ENCODE data around the gene LMAN2L. TPM values are rescaled to one million over a fixed set of nuclear protein-coding genes. Genes with fewer than 3 reads are reported as not detected.

LMAN2L gene
- total RNA-seq, 4 donors from 2014 or later = 18.1 to 22.9 (median 21.5) TPM

- H3K4me1 ChIP-seq = no peaks in the 10 kb centered on the region
- H3K27ac ChIP-seq = no peak overlapping the region
- no peaks in the 10 kb centered on the region for H3K27me3 ChIP-seq
- TF ChIP-seq CTCF (IDR thresholded peaks at IDR 0.05) (no peak), EP300 (IDR thresholded peaks at IDR 0.05) (no peak), POLR2A (IDR thresholded peaks at IDR 0.05) (no peak), POLR2AphosphoS5 (IDR thresholded peaks at IDR 0.05) (no peak)
- H3K36me3 ChIP-seq = peaks cover 0 to 44% of the 10 kb centered on the region in 2 donors
- no peak for ATAC-seq
- H3K4me3 ChIP-seq = no peak overlapping the region
- 88 to 93% methylated on average over 3 of the region's 9 CpGs for WGBS, 2 donors (ENCODE audit: low coverage in 1 of 2)
- no peaks in the 10 kb centered on the region for H3K9me3 ChIP-seq
These were observed 40.2 kb downstream of the LMAN2L start for GRCh38 chr2:96699621-96700020.

GRCh38 chr2:96699021-96699420 lies 40.8 kb downstream of the LMAN2L start:
- no peaks in the 10 kb centered on the region for H3K27me3 ChIP-seq
- no peak overlapping the region for H3K4me3 ChIP-seq
- peaks cover 0 to 39% of the 10 kb centered on the region in 2 donors for H3K36me3 ChIP-seq
- 100% methylated on average over 1 of the region's 6 CpGs; no CpG with 5 or more reads in 1 of the 2 donors for WGBS, 2 donors (ENCODE audit: low coverage in 1 of 2)
- H3K9me3 ChIP-seq = no peaks in the 10 kb centered on the region
- no peak overlapping the region for H3K27ac ChIP-seq
- no peaks in the 10 kb centered on the region for H3K4me1 ChIP-seq
- TF ChIP-seq POLR2AphosphoS5 (IDR thresholded peaks at IDR 0.05) (no peak), EP300 (IDR thresholded peaks at IDR 0.05) (no peak), CTCF (IDR thresholded peaks at IDR 0.05) (no peak), POLR2A (IDR thresholded peaks at IDR 0.05) (no peak)
- ATAC-seq = no peak

GRCh38 chr2:96698221-96698861 lies 41.5 kb downstream of the LMAN2L start:
- no peak overlapping the region for H3K4me3 ChIP-seq
- H3K36me3 ChIP-seq = peaks cover 0 to 35% of the 10 kb centered on the region in 2 donors
- no peak overlapping the region for H3K27ac ChIP-seq
- no peaks in the 10 kb centered on the region for H3K4me1 ChIP-seq
- TF ChIP-seq CTCF (IDR thresholded peaks at IDR 0.05) (no peak), POLR2A (IDR thresholded peaks at IDR 0.05) (no peak), EP300 (IDR thresholded peaks at IDR 0.05) (no peak), POLR2AphosphoS5 (IDR thresholded peaks at IDR 0.05) (no peak)
- H3K27me3 ChIP-seq = no peaks in the 10 kb centered on the region
- no peaks in the 10 kb centered on the region for H3K9me3 ChIP-seq
- ATAC-seq = no peak
- 100% methylated on average over 2 of the region's 14 CpGs; no CpG with 5 or more reads in 1 of the 2 donors for WGBS, 2 donors (ENCODE audit: low coverage in 1 of 2)

- ATAC-seq = no peak
- H3K4me3 ChIP-seq = no peak overlapping the region
- no peaks in the 10 kb centered on the region for H3K4me1 ChIP-seq
- H3K27me3 ChIP-seq = no peaks in the 10 kb centered on the region
- H3K27ac ChIP-seq = no peak overlapping the region
- no peak for TF ChIP-seq POLR2A (IDR thresholded peaks at IDR 0.05)
- no peak for TF ChIP-seq POLR2AphosphoS5 (IDR thresholded peaks at IDR 0.05)
- TF ChIP-seq CTCF (IDR thresholded peaks at IDR 0.05) = no peak
- TF ChIP-seq EP300 (IDR thresholded peaks at IDR 0.05) = no peak
- WGBS, 2 donors (ENCODE audit: low coverage in 1 of 2) = no CpG with 5 or more reads among the region's 2 CpGs
- H3K9me3 ChIP-seq = no peaks in the 10 kb centered on the region
- H3K36me3 ChIP-seq = peaks cover 0 to 26% of the 10 kb centered on the region in 2 donors
These were observed 42.4 kb downstream of the LMAN2L start for GRCh38 chr2:96697476-96697875.

GRCh38 chr2:96695602-96696001 lies 44.3 kb downstream of the LMAN2L start:
- WGBS, 2 donors (ENCODE audit: low coverage in 1 of 2) = no CpG with 5 or more reads among the region's 15 CpGs
- H3K36me3 ChIP-seq = peaks cover 0 to 9% of the 10 kb centered on the region in 2 donors
- no peak overlapping the region for H3K4me3 ChIP-seq
- H3K4me1 ChIP-seq = no peaks in the 10 kb centered on the region
- no peak for ATAC-seq
- H3K27me3 ChIP-seq = no peaks in the 10 kb centered on the region
- no peaks in the 10 kb centered on the region for H3K9me3 ChIP-seq
- no peak for TF ChIP-seq EP300 (IDR thresholded peaks at IDR 0.05)
- no peak for TF ChIP-seq POLR2A (IDR thresholded peaks at IDR 0.05)
- TF ChIP-seq POLR2AphosphoS5 (IDR thresholded peaks at IDR 0.05) = no peak
- TF ChIP-seq CTCF (IDR thresholded peaks at IDR 0.05) = no peak
- no peak overlapping the region for H3K27ac ChIP-seq
